Lower leg skin (tissue), 3 donors: Measurements from ENCODE around the gene MTF1.

ENCODE experiments used
- CTCF ChIP-seq, 3 donors: fragments of 450-650 bp; IDR thresholded peaks; one replicate each; pipeline ENCODE4 v1.5.1; 2016; ENCODE audit warnings: antibody characterized with exemption in 3 of 3, mild to moderate bottlenecking in 3 of 3, moderate library complexity in 2 of 3
- POLR2A ChIP-seq, 2 donors: fragments of 450-650 bp; IDR thresholded peaks; one replicate each; pipeline ENCODE4 v1.6.1; 2016 to 2017; ENCODE audit warnings: antibody characterized with exemption in 2 of 2, mild to moderate bottlenecking in 1 of 2, moderate library complexity in 1 of 2

DNA sequence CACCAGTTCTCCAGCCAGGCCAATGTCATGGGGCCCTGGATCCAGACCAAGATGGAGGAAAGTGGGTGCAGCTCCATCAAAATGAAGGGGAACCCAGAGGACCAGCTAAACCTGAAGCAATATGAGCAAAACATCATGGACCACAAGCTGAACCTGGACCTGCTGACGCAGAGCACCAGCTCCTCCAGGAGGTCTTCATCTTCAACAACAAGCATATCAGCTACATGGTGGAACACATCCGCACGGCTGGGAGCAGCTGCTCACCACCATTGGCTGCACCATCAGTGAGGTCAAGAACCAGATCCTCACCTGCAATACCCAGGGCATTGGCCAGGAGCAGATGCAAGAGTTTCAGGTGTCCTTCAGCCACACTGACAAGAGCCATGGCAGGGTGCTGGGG, 80.7 kb downstream of the MTF1 start:
- TF ChIP-seq POLR2A (IDR thresholded peaks at IDR 0.05): no peak
- TF ChIP-seq CTCF (IDR thresholded peaks at IDR 0.05): no peak
